Islet of Langerhans (tissue), 1 donor: ENCODE results near the gene VSIG2.

Experiments
- FAIRE-seq: peaks from one replicate; lab custom pipeline; 2011; peaks lifted over from hg19 to GRCh38; lab: Jason Lieb, UNC

The VSIG2 gene

GRCh38 chr11:124748481-124749343, 3.3 kb downstream of the VSIG2 start:
- FAIRE-seq: no peak

- FAIRE-seq: no peak
Measured at GRCh38 chr11:124748100-124748418, 4.0 kb downstream of the VSIG2 start.

GRCh38 chr11:124747406-124748099, 4.5 kb downstream of the VSIG2 start:
- no peak for FAIRE-seq

DNA sequence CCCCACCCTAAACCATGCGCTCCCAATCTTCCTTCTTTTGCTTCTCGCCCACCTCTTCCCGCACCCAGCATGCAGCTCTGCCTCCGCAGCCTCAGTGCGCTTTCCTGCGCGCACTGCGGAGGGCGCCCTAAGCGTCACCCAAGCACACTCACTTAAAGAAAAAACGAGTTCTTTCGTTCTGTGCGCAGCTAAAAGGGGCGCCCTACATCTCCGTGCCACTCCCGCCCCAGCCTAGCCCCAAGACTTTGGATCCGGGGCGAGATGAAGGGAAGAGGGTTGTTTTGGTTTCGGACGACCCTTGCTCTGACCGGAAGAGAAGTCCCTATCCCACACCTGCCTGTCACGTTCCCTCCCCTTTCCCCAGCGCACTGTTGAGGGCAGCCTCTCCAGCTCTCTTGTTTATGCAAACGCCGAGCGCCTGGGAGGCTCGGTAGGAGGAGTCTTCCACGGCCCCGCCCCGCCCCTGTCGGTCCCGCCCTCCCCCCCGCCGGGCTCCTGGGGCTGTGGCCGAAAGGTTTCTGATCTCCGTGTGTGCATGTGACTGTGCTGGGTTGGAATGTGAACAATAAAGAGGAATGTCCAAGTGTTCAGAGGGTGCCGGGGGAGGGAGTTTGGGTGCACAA, 5.3 kb downstream of the VSIG2 start:
- FAIRE-seq: no peak

- no peak for FAIRE-seq
Measured at GRCh38 chr11:124745835-124746620, 6.0 kb downstream of the VSIG2 start.

- no peak for FAIRE-seq
Measured at GRCh38 chr11:124745270-124745834, 6.7 kb downstream of the VSIG2 start.

GRCh38 chr11:124743050-124743449, 9.0 kb downstream of the VSIG2 start:
- FAIRE-seq: no peak

GRCh38 chr11:124742555-124742954, 9.5 kb downstream of the VSIG2 start:
- FAIRE-seq: no peak

GRCh38 chr11:124740277-124740882, 11.7 kb downstream of the VSIG2 start:
- FAIRE-seq: no peak

GRCh38 chr11:124739479-124740276, 12.4 kb downstream of the VSIG2 start, which contains the start of gene NRGN:
Gene NRGN (plus strand): TSS chr11:124739942. CDS start chr11:124740085, 143 bp downstream.
- no peak for FAIRE-seq

- no peak for FAIRE-seq
Measured at GRCh38 chr11:124738713-124739478, 13.2 kb downstream of the VSIG2 start.

DNA sequence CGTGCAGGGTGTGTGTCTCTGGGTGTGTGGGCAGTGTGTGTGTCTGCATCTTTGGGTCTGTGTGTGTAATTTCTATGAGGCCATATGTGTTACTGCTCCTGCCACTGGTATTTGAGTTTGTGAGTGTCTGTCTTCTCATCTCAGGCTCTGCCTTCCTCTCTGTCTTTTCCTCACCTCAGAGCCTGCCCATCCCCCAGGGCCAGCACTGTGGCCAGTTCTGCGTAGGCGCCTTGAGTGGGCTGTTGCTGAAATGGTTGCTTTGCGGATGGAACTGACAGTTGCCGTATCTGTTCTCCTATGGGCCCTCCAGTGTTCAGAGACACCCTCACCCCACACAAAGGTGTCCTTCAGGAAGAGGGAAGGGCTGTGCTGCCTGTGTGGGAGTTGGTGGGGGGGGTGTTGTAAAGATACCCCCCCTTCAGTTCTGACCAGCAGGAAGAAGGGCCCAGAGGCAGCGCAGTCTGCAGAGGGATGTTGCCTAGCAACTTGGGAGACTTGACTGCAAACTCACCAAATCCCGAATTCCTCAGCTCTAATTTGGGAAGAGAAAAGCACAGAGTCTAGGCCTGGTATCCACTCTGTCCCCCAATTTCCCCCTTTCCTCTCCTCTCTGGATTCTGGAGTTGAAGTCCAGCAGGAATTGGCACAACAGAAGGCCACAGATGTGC, 14.3 kb downstream of the VSIG2 start:
- FAIRE-seq: no peak

GRCh38 chr11:124736736-124737135, 15.3 kb downstream of the VSIG2 start:
- FAIRE-seq: no peak

DNA sequence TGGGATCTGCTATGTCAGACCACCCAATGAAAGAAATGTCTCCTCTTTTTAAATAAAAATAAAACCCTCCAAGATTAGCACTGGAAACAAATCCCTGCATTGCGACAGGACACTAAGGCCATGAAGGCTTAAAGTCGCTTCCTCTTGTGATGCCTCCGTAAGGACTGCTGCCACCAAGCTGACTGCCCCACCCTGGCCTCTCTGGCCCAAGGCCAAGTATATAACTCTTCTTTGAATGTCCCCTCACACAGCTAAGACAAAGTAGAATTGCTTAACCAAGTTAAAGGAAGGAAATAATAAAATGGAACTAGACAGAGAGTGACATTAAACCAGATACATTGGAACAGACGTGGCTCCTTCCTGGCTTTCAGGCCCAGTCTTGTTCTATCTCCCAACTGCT, 19.8 kb downstream of the VSIG2 start:
- FAIRE-seq: no peak

DNA sequence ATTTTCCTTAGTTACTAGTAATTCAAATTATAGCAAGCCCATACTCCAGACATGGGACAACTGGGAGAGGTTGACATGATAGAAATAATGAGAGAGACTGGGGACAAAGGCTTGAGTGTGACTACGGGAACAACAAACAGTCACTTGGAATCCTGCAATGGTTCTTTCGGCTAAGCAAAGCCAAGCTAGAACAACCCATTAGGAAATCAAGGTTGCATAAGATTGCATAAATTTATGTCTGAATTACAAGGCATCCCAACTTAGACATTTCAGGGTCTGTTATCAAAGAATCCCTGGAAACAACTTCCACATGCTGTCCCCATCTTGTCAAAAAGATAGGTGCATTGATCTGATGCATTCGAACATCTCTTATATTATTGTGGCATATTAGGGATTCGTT, 22.5 kb downstream of the VSIG2 start:
- no peak for FAIRE-seq

DNA sequence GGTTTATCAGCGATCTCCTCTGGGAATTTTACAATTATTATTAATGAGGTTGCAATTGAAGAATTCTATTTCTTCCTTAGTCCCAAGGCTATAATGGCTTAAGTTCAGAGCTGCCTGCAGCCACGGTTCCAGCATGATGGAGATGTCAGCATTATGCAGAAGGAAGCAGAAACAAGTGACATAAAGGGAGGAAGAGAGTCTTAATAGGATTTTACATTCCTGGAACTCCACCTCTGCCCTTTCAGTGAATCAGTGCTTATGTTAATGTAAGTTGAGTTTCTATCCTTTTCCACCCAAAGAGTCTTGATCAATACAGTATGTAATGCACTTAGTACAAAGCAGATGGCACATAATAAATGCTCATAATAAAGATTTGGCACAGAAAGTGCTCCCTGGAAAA, 23.9 kb downstream of the VSIG2 start:
- no peak for FAIRE-seq

DNA sequence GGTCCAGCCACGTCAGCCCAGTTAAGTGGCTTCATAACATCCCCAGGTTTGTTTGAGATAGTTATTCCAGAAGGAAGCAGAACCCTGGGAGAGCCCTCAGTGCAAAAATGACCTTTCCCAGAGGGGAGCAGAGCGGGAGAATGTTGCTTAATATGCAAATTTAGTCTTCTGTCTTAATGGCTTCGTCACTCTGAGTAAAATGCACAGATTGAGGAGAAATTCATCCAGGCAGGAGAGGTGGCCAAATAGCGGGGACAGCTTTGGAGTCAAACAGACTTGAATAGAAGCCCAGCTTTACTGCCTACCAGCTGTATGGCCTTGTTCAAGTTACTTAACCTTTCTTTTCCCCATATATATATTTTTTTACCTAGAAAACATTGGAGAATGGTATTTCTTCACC, 24.6 kb downstream of the VSIG2 start:
- no peak for FAIRE-seq

GRCh38 chr11:124725719-124726105, 26.3 kb downstream of the VSIG2 start:
- FAIRE-seq: no peak

DNA sequence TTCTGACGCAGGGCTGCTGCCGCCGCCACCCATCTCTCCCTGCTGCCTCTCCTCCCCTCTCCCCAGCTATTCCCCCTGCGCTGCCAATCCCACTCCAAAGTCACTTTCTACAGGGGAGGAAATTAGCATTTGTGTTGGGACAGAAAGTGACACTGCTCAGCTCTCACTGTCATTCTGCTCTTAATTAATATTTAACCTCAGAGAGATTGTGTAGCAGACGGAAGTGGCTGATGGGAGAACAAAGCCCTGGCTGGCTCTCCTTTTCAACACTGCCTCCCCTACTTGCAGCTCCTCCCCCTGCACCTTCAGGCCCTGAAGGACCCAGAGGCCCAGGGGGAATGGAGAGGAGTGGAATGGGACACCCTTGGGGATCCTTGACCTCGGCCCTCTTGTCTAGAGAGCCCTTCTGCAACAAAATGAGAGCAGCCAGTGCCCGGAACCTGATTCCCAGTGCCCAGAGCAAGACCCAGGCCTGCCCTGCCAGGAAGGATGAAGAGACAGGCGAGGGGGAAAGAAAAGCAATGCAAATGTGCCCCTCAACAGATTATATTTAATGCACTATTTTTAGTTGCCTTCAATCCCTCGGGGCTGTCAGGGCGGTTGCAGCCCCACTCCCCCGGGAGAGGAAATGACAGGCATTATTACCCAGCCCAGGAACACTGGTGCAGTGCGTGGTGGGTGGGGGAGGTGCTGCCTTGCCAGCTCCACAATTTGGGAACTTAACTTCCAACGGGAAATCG, 26.9 kb downstream of the VSIG2 start:
- FAIRE-seq: no peak
